ENCODE measurements around the gene CFAP20. TPM values are rescaled to one million over a fixed set of nuclear protein-coding genes. Genes with fewer than 3 reads are reported as not detected.

CFAP20 gene
- total and polyA plus RNA-seq, 2 of the 13 experiments (the other 11 are each of a cell fraction or from before 2014, with no cell fraction given): 73.1 to 87.4 TPM

DNA sequence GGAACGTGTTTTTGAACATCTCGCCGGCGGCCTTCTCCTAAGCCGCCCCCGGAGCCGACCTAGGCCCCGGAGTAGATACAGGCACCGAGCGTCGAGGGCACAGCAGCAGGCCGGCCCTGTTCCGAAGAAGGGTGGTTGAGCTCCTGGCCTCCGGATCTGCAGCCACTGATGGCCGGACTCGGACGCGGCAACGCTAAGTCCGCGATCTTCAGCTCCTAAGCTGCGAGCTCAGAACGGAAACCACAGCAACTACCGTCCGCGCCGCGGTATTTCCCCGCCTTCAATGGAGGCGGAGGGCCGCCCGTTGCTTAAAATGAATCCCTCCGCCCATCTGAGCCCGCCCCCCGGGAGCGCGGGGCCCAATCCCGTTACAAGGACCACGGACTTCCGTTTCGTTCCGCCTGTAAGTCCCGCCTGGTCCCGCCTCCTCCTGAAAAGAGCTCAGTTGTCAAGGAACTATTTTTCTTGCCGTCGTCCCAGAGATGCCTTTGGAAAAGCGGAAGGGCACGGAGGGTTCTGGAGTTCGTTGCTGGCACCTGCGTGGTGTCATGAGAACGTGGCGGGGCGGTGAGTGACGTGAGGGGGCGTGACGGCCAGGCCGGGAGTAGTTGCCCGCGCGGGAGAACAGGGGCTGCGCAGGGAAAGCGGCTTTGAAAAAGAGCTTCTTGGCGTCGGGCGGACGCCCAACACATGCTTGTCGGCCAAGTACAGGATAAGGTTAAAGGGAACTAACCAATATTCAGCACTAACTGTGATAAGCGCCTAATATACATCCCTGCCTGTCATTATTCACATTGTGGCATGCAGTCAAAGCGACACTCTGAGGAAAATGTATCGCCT, at the start of gene CFAP20 (continued):
- TF ChIP-seq ZNF510 (CRISPR knock-in tag; IDR thresholded peaks at IDR 0.05; ENCODE audit: low read depth) (peak; percentile 93; the same call in 1 of the 2 replicates), SNAPC2 (CRISPR knock-in tag; IDR thresholded peaks at IDR 0.05) (peak; percentile 59), ARNT (IDR thresholded peaks at IDR 0.05) (no peak), TCF12 (IDR thresholded peaks at IDR 0.05) (no peak), TCF12 (CRISPR knock-in tag; IDR thresholded peaks at IDR 0.05) (0 out of 2 replicates have a peak, but pooled peaks have one; percentile 58), ZFYVE20 (CRISPR knock-in tag; IDR thresholded peaks at IDR 0.05; ENCODE audit: borderline replicate concordance, low read depth) (no peak), SP140L (CRISPR knock-in tag; IDR thresholded peaks at IDR 0.05; ENCODE audit: borderline replicate concordance) (peak; percentile 77; the same call in 1 of the 2 replicates), ZNF232 (CRISPR knock-in tag; IDR thresholded peaks at IDR 0.05; ENCODE audit: borderline replicate concordance) (peak; percentile 82), ZNF136 (CRISPR knock-in tag; IDR thresholded peaks at IDR 0.05; ENCODE audit: low read depth) (peak; percentile 81; the same call in 1 of the 2 replicates), ZNF292 (CRISPR knock-in tag; IDR thresholded peaks at IDR 0.05; ENCODE audit: borderline replicate concordance, low read depth) (peak; percentile 78; the same call in 1 of the 2 replicates), HOXD1 (CRISPR knock-in tag; IDR thresholded peaks at IDR 0.05) (peak; percentile 75; the same call in 1 of the 2 replicates), ZNF891 (CRISPR knock-in tag; IDR thresholded peaks at IDR 0.05) (peak; percentile 93), FOXP1 (IDR thresholded peaks at IDR 0.05) (peak; percentile 64), FOXP1 (CRISPR knock-in tag; IDR thresholded peaks at IDR 0.05) (peak; percentile 78), SP4 (CRISPR knock-in tag; IDR thresholded peaks at IDR 0.05) (peak; percentile 100), GATA4 (IDR thresholded peaks at IDR 0.05; ENCODE audit: borderline replicate concordance, low read depth) (no peak; the same call in none of the 2 replicates), NFKBIZ (CRISPR knock-in tag; IDR thresholded peaks at IDR 0.05) (no peak), ZNF83 (CRISPR knock-in tag; IDR thresholded peaks at IDR 0.05; ENCODE audit: borderline replicate concordance) (no peak), JUND (CRISPR knock-in tag; IDR thresholded peaks at IDR 0.05) (no peak; the same call in 1 of the 2 replicates), ZC3H13 (CRISPR knock-in tag; IDR thresholded peaks at IDR 0.05) (0 out of 2 replicates have a peak, but pooled peaks have one; percentile 78), ZSCAN29 (CRISPR knock-in tag; conservative IDR thresholded peaks at IDR 0.05) (peak; percentile 93; the same call in 1 of the 2 replicates), RXRB (CRISPR knock-in tag; IDR thresholded peaks at IDR 0.05; ENCODE audit: borderline replicate concordance) (peak; percentile 55; the same call in 1 of the 2 replicates), ATF4 (CRISPR knock-in tag; IDR thresholded peaks at IDR 0.05) (peak in 1 of 2 experiments; percentile 75; a peak in 2 of 4 replicates), NFYC (CRISPR knock-in tag; IDR thresholded peaks at IDR 0.05) (peak; percentile 97), GABPB1 (CRISPR knock-in tag; IDR thresholded peaks at IDR 0.05) (peak; percentile 98), TOE1 (CRISPR knock-in tag; IDR thresholded peaks at IDR 0.05) (peak; percentile 34; the same call in 1 of the 2 replicates)
- TF ChIP-seq, protein P1, sequence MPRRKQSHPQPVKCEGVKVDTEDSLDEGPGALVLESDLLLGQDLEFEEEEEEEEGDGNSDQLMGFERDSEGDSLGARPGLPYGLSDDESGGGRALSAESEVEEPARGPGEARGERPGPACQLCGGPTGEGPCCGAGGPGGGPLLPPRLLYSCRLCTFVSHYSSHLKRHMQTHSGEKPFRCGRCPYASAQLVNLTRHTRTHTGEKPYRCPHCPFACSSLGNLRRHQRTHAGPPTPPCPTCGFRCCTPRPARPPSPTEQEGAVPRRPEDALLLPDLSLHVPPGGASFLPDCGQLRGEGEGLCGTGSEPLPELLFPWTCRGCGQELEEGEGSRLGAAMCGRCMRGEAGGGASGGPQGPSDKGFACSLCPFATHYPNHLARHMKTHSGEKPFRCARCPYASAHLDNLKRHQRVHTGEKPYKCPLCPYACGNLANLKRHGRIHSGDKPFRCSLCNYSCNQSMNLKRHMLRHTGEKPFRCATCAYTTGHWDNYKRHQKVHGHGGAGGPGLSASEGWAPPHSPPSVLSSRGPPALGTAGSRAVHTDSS (CRISPR knock-in tag; conservative IDR thresholded peaks at IDR 0.05): no peak
- TF ChIP-seq, protein P2, sequence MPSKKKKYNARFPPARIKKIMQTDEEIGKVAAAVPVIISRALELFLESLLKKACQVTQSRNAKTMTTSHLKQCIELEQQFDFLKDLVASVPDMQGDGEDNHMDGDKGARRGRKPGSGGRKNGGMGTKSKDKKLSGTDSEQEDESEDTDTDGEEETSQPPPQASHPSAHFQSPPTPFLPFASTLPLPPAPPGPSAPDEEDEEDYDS (CRISPR knock-in tag; IDR thresholded peaks at IDR 0.05): peak; percentile 96

Measured in HepG2 (cell line).